H1 (cell line): ENCODE results near the gene ROGDI. TPM values are rescaled to one million over a fixed set of nuclear protein-coding genes. Genes with fewer than 3 reads are reported as not detected.

Experiments used
- NRF1 ChIP-seq: IDR thresholded peaks from 2 replicates; pipeline ENCODE4 v1.6.1; 2011; ENCODE audit warnings: mild to moderate bottlenecking, low read depth, low read length, improper control_type of control experiment
- ZNF274 ChIP-seq: IDR thresholded peaks from 2 replicates; pipeline ENCODE4 v1.7.0; 2012; ENCODE audit warnings: low read length, borderline replicate concordance; ENCODE audit errors: extremely low read depth
- polyA plus RNA-seq, 7 experiments: library from polyadenylated mRNA; depleted of rRNA in 3 of 7; stranded (reverse) in 5 of 7; unstranded in 2 of 7; fragments of >200 nt in 5 of 7; fragments of 200-250 nt in 2 of 7; gene quantifications; 1 replicate in 5 of 7; 2 replicates in 1 of 7; 4 replicates in 1 of 7; pipeline versions ENCODE4 v1.2.1 to v1.2.3, GENCODE V29; 2011 to 2013; ENCODE audit warnings: missing spikeins in 2 of 7, mixed read lengths in 2 of 7
- total RNA-seq: library from RNA; stranded (reverse); fragmentation: NEBNext Ultra II Directional; extraction: Animal tissue kit (Norgen Biotek cat#: 25700); gene quantifications from 2 replicates; pipeline ENCODE4 v1.2.1, GENCODE V29; 2021

ROGDI gene
- total and polyA plus RNA-seq, 2 of the 8 experiments (the other 6 are each of a cell fraction or from before 2014, with no cell fraction given) = 27.4 to 68.4 TPM

DNA sequence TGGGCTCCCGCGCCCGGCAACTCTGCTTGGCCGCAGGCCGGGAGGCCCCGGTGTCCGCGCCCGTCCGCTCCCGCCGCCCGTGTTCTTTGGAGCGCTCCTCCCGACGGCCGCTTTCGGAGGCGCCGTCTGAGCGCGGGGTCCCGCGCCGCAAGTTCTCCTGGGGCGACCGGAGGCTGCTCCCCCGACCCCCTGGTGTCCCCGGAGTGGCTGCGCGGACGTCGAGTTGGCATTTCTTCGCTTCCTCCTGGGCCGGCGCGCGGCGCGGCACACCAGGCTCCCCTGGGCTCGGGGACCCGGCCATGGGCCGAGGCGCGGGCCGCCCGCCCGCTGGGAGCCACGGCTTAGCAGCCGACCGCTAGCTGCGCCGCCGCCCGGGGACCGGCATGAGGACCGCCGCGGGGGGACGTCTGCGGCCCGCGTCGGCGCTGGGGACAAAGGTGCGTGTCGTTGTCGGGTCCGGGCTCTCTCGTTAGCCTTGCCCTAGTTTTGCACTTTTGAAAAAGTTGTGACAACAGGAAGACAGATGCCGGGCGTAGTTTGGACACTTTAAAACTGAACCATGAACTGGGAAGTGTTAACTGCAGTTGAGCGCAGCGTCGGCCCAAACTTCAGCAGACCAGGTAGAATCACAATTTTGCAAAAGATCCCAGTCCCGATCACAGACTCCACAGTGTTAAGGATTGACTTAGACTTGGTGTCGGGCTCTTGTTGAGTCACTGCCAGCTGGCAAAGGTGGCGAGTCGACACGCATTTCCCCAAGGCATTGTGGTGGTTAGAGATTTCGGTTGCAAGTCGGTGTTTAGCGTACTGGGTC, 45.5 kb upstream of the ROGDI start (continued):
- TF ChIP-seq ZNF274 = no peak
- no peak for TF ChIP-seq NRF1
